ENCODE measurements around the gene NRF1.
"Not testable (repeated sequence)": the region's sequence is repeated elsewhere in the genome, so short reads cannot be mapped to it uniquely, and the experiment has no call there.

Gene NRF1

GRCh38 chr7:129669901-129670300 lies 58.4 kb downstream of the NRF1 start:
- ChIA-PET CTCF (interaction anchor here (1.2 to 7.3 kb wide), 3 partner anchors 153 to 341 kb away, joined by 3 to 162 read pairs (median 13); no protein-coding TSS in a partner anchor), POLR2A (no interaction called here)
- no peak for DNase-seq (ENCODE audit: low read depth, low spot score)
- no peak for TF ChIP-seq CTCF (IDR thresholded peaks at IDR 0.05; ENCODE audit: insufficient read depth, low read length, missing control alignments)
- no peak overlapping the region for H3K4me3 ChIP-seq (ENCODE audit: low read depth, low read length)

GRCh38 chr7:129670656-129671055 lies 59.1 kb downstream of the NRF1 start:
- CTCF ChIA-PET: interaction anchor here (3.3 kb wide), 1 partner anchor 159 kb away, joined by 13 read pairs; no protein-coding TSS in a partner anchor
- POLR2A ChIA-PET: no interaction called here
- no peak for DNase-seq (ENCODE audit: low read depth, low spot score)
- H3K4me3 ChIP-seq (ENCODE audit: low read depth, low read length): no peak overlapping the region
- TF ChIP-seq CTCF (IDR thresholded peaks at IDR 0.05; ENCODE audit: insufficient read depth, low read length, missing control alignments): no peak

- H3K4me3 ChIP-seq (ENCODE audit: low read depth, low read length): no peak overlapping the region
- POLR2A ChIA-PET: no interaction called here
- TF ChIP-seq CTCF (IDR thresholded peaks at IDR 0.05; ENCODE audit: insufficient read depth, low read length, missing control alignments): no peak
- no peak for DNase-seq (ENCODE audit: low read depth, low spot score)
- CTCF ChIA-PET: interaction anchor here (0.9 kb wide), 1 partner anchor 159 kb away, joined by 3 read pairs; no protein-coding TSS in a partner anchor
Measured at GRCh38 chr7:129671266-129671665, 59.7 kb downstream of the NRF1 start.

GRCh38 chr7:129674475-129674874 lies 63.0 kb downstream of the NRF1 start:
- DNase-seq (ENCODE audit: low read depth, low spot score); POLR2A ChIA-PET; H3K4me3 ChIP-seq (ENCODE audit: low read depth, low read length): not testable (repeated sequence)
- CTCF ChIA-PET: interaction anchor here (2.1 to 2.4 kb wide), 2 partner anchors 10 to 337 kb away, joined by 5 to 12 read pairs; no protein-coding TSS in a partner anchor

- POLR2A ChIA-PET: no interaction called here
- CTCF ChIA-PET: interaction anchor here (0.7 to 1.5 kb wide), 5 partner anchors 10 to 338 kb away, joined by 3 to 5 read pairs (median 3); no protein-coding TSS in a partner anchor
- no peak for DNase-seq (ENCODE audit: low read depth, low spot score)
- TF ChIP-seq CTCF (IDR thresholded peaks at IDR 0.05; ENCODE audit: insufficient read depth, low read length, missing control alignments): no peak
- H3K4me3 ChIP-seq (ENCODE audit: low read depth, low read length): no peak overlapping the region
Measured at GRCh38 chr7:129675521-129675920, 64.0 kb downstream of the NRF1 start.

- ChIA-PET POLR2A (no interaction called here), CTCF (interaction anchor here (0.7 to 1.5 kb wide), 5 partner anchors 11 to 337 kb away, joined by 3 to 5 read pairs (median 3); no protein-coding TSS in a partner anchor)
- no peak for DNase-seq (ENCODE audit: low read depth, low spot score)
- no peak for TF ChIP-seq CTCF (IDR thresholded peaks at IDR 0.05; ENCODE audit: insufficient read depth, low read length, missing control alignments)
- no peak overlapping the region for H3K4me3 ChIP-seq (ENCODE audit: low read depth, low read length)
Measured at GRCh38 chr7:129676017-129676897, 64.7 kb downstream of the NRF1 start.

Measured in AG04449 (cell line).